Stomach (tissue), 9 donors: ENCODE data around the gene PGLYRP1. TPM values are rescaled to one million over a fixed set of nuclear protein-coding genes. Genes with fewer than 3 reads are reported as not detected.

Source experiments
- DNase-seq, 2 donors: peaks; one replicate each; pipeline versions ENCODE4 v3.0.0 to v3.0.0-alpha.2; 2013 to 2019
- H3K27ac ChIP-seq, 5 donors: fragments of 200-600 bp in 4 of 5; sonication (generic) in 4 of 5; one replicate each; pipeline ENCODE4 v1.5.1; 2013 to 2019; ENCODE audit warnings: mild to moderate bottlenecking in 1 of 5, moderate library complexity in 1 of 5
- H3K27me3 ChIP-seq, 3 donors: fragments of 200-600 bp; sonication (generic); one replicate each; pipeline ENCODE4 v1.5.1; 2017 to 2019; ENCODE audit warnings: mixed run types in 1 of 3
- H3K36me3 ChIP-seq, 4 donors: fragments of 200-600 bp; sonication (generic); 1 replicate in 3 of 4; 2 replicates in 1 of 4; pipeline ENCODE4 v1.5.1; 2016 to 2019
- H3K4me1 ChIP-seq, 4 donors: fragments of 200-600 bp; sonication (generic); one replicate each; pipeline ENCODE4 v1.5.1; 2016 to 2019
- H3K4me3 ChIP-seq, 4 donors: fragments of 200-600 bp; sonication (generic) in 3 of 4; one replicate each; pipeline ENCODE4 v1.5.1; 2016 to 2019; ENCODE audit warnings: mild to moderate bottlenecking in 1 of 4
- H3K9me3 ChIP-seq, 4 donors: fragments of 200-600 bp; sonication (generic); one replicate each; pipeline ENCODE4 v1.5.1; 2016 to 2019
- CTCF ChIP-seq, 7 experiments: fragments of 450-650 bp in 4 of 7; fragments of 200-600 bp in 3 of 7; sonication (generic) in 3 of 7; IDR thresholded peaks; one replicate each; pipeline ENCODE4 v1.5.1; 2016 to 2019; ENCODE audit warnings: antibody characterized with exemption in 7 of 7, control low read depth in 2 of 7, mild to moderate bottlenecking in 1 of 7
- EP300 ChIP-seq: sonication (generic); formaldehyde crosslinking; IDR thresholded peaks from one replicate; pipeline ENCODE4 v1.6.1; 2017; ENCODE audit warnings: antibody characterized with exemption
- POLR2A ChIP-seq, 4 donors: fragments of 450-650 bp; IDR thresholded peaks; one replicate each; pipeline ENCODE4 v1.6.1; 2016; ENCODE audit warnings: antibody characterized with exemption in 4 of 4, control low read depth in 2 of 4, mild to moderate bottlenecking in 1 of 4, moderate library complexity in 1 of 4
- POLR2AphosphoS5 ChIP-seq, 3 donors: sonication (generic); formaldehyde crosslinking; IDR thresholded peaks; one replicate each; pipeline ENCODE4 v1.6.1; 2016; ENCODE audit warnings: antibody characterized with exemption in 3 of 3
- WGBS, 5 donors: extraction: QIAGEN DNeasy Blood & Tissue Kit in 3 of 5; methylation state at CpG; one replicate each; pipeline versions ENCODE4 v1.1.5 to v1.1.7; 2013 to 2018; 5-methylcytosine and 5-hydroxymethylcytosine counted together
- intact Hi-C: fragments of 100-400 bp; cut with DNase I; formaldehyde crosslinking; loops from one replicate; pipeline ENCODE4 v1.15.1; 2023; ENCODE audit warnings: low total_unique reads
- polyA plus RNA-seq, 3 donors: library from polyadenylated mRNA; stranded (reverse); fragments of 200-250 nt; gene quantifications; one replicate each; pipeline ENCODE4 v1.2.3, GENCODE V29; 2013
- total RNA-seq, 5 donors: library from RNA; depleted of rRNA; stranded (reverse); fragments of >200 nt; gene quantifications; one replicate each; pipeline versions ENCODE4 v1.1.0 to v1.2.3, GENCODE V29; 2014 to 2016
- donor health status: healthy with polysubstance abuse.
- donor health status: Bipolar disorder and iron deficiency.
- donor health status: healthy.

PGLYRP1 gene
- total and polyA plus RNA-seq, 8 donors: 0.56 to 3.5 TPM; not detected in 6

GRCh38 chr19:46043519-46043918 is 20.7 kb upstream of the PGLYRP1 start:
- TF ChIP-seq CTCF (IDR thresholded peaks at IDR 0.05) (no peak), POLR2A (IDR thresholded peaks at IDR 0.05) (no peak)
- Histone ChIP-seq H3K27me3 (peaks cover 0 to 66% (median 15%) of the 10 kb centered on the region in 3 donors), H3K4me1 (peaks cover 0 to 3% (median 0%) of the 10 kb centered on the region in 4 donors), H3K36me3 (no peaks in the 10 kb centered on the region), H3K27ac (no peak overlapping the region), H3K4me3 (no peak overlapping the region), H3K9me3 (peaks cover 0 to 12% (median 3%) of the 10 kb centered on the region in 4 donors)
- DNase-seq: no peak
- 91 to 100% (median 93%) methylated on average over 1 of the region's 1 CpG for WGBS, 5 donors
- intact Hi-C loops: no loop called here

GRCh38 chr19:46042252-46042883 is 19.5 kb upstream of the PGLYRP1 start:
- H3K27ac ChIP-seq: no peak overlapping the region
- 66 to 83% (median 73%) methylated on average over 5 of the region's 5 CpGs for WGBS, 5 donors
- peaks cover 0 to 12% (median 0%) of the 10 kb centered on the region in 4 donors for H3K9me3 ChIP-seq
- no peak overlapping the region for H3K4me3 ChIP-seq
- H3K4me1 ChIP-seq: peaks cover 0 to 3% (median 0%) of the 10 kb centered on the region in 4 donors
- intact Hi-C loops: no loop called here
- DNase-seq: no peak
- H3K36me3 ChIP-seq: no peaks in the 10 kb centered on the region
- H3K27me3 ChIP-seq: peaks cover 0 to 61% (median 15%) of the 10 kb centered on the region in 3 donors
- no peak for TF ChIP-seq POLR2A (IDR thresholded peaks at IDR 0.05)
- TF ChIP-seq POLR2AphosphoS5 (IDR thresholded peaks at IDR 0.05): no peak
- TF ChIP-seq EP300: no peak

GRCh38 chr19:46040952-46041500 is 18.2 kb upstream of the PGLYRP1 start, which contains the start of gene IGFL4:
IGFL4 (minus strand) TSS chr19:46041002; CDS start chr19:46040962, 40 bp downstream.
- 31 to 50% (median 42%) methylated on average over 7 of the region's 7 CpGs for whole genome bisulfite sequencing, 5 donors
- TF ChIP-seq POLR2AphosphoS5 (IDR thresholded peaks at IDR 0.05) (no peak), EP300 (no peak), POLR2A (IDR thresholded peaks at IDR 0.05) (no peak)
- Histone ChIP-seq H3K27me3 (peaks cover 0 to 56% (median 15%) of the 10 kb centered on the region in 3 donors), H3K27ac (no peak within 1 kb of the TSS), H3K9me3 (peaks cover 0 to 12% (median 0%) of the 10 kb centered on the region in 4 donors), H3K4me1 (peaks cover 0 to 3% (median 0%) of the 10 kb centered on the region in 4 donors), H3K4me3 (no peak within 1 kb of the TSS), H3K36me3 (no peaks in the 10 kb centered on the region)
- no peak for DNase-seq
- intact Hi-C loops: no loop called here

- no peak for DNase-seq
- TF ChIP-seq POLR2A (IDR thresholded peaks at IDR 0.05) (no peak), CTCF (IDR thresholded peaks at IDR 0.05) (no peak), POLR2AphosphoS5 (IDR thresholded peaks at IDR 0.05) (no peak)
- Histone ChIP-seq H3K4me3 (no peak overlapping the region), H3K27me3 (peaks cover 0 to 59% (median 15%) of the 10 kb centered on the region in 3 donors), H3K9me3 (peaks cover 0 to 6% (median 0%) of the 10 kb centered on the region in 4 donors), H3K27ac (no peak overlapping the region), H3K36me3 (no peaks in the 10 kb centered on the region), H3K4me1 (peaks cover 0 to 3% (median 0%) of the 10 kb centered on the region in 4 donors)
- 77 to 94% (median 87%) methylated on average over 3 to 6 of the region's 6 CpGs for WGBS, 5 donors
- intact Hi-C loops: no loop called here
These were observed 17.3 kb upstream of the PGLYRP1 start for GRCh38 chr19:46040125-46040524.

GRCh38 chr19:46036744-46037128 is 13.9 kb upstream of the PGLYRP1 start:
- intact Hi-C loops: no loop called here
- TF ChIP-seq POLR2A (IDR thresholded peaks at IDR 0.05): no peak
- TF ChIP-seq CTCF (IDR thresholded peaks at IDR 0.05): no peak
- TF ChIP-seq EP300: no peak
- TF ChIP-seq POLR2AphosphoS5 (IDR thresholded peaks at IDR 0.05): no peak
- WGBS, 5 donors: 33 to 71% (median 59%) methylated on average over 1 to 3 of the region's 3 CpGs
- no peaks in the 10 kb centered on the region for H3K36me3 ChIP-seq
- peaks cover 0 to 3% (median 0%) of the 10 kb centered on the region in 4 donors for H3K4me1 ChIP-seq
- no peak overlapping the region for H3K4me3 ChIP-seq
- H3K9me3 ChIP-seq: no peaks in the 10 kb centered on the region
- no peak for DNase-seq
- peaks cover 0 to 54% (median 7%) of the 10 kb centered on the region in 3 donors for H3K27me3 ChIP-seq
- no peak overlapping the region for H3K27ac ChIP-seq
